Activated naive CD8-positive, alpha-beta T cell treated with anti-CD3 and anti-CD28 coated beads for 36 hours (primary cell): Measurements from ENCODE around the gene PCDHGB6. TPM values are rescaled to one million over a fixed set of nuclear protein-coding genes. Genes with fewer than 3 reads are reported as not detected.

Experiments used
- total RNA-seq, 2 experiments: library from RNA; stranded (reverse); gene quantifications; one replicate each; pipeline ENCODE4 v1.2.3, GENCODE V29; 2021

The PCDHGB6 gene
- total RNA-seq, 2 experiments from 2014 or later = not detected

Other genes starting within 250 kb of the PCDHGB6 start
- gene PCDHB7, start 235.4 kb upstream of the PCDHGB6 start, total RNA-seq = not detected
- not detected for gene PCDHB8, start 230.2 kb upstream of the PCDHGB6 start, total RNA-seq
- gene PCDHB16, start 225.6 kb upstream of the PCDHGB6 start, total RNA-seq = not detected
- not detected for gene PCDHB9, start 220.9 kb upstream of the PCDHGB6 start, total RNA-seq
- gene PCDHB10, start 215.7 kb upstream of the PCDHGB6 start, total RNA-seq = not detected
- not detected for gene PCDHB11, start 208.4 kb upstream of the PCDHGB6 start, total RNA-seq
- not detected for gene PCDHB12, start 199.3 kb upstream of the PCDHGB6 start, total RNA-seq
- gene PCDHB13, start 194.1 kb upstream of the PCDHGB6 start, total RNA-seq = not detected
- not detected for gene PCDHB14, start 184.7 kb upstream of the PCDHGB6 start, total RNA-seq
- gene PCDHB15, start 162.6 kb upstream of the PCDHGB6 start, total RNA-seq = not detected
- gene SLC25A2, start 104.0 kb upstream of the PCDHGB6 start, total RNA-seq = under 1 TPM in 1 of 2 experiments, not detected in 1; 0.21 TPM
- gene TAF7, start 87.2 kb upstream of the PCDHGB6 start, total RNA-seq = 10 to 100 TPM; 60.4 to 60.5 TPM
- not detected for gene PCDHGA1, start 77.5 kb upstream of the PCDHGB6 start, total RNA-seq
- not detected for gene PCDHGA2, start 69.3 kb upstream of the PCDHGB6 start, total RNA-seq
- gene PCDHGA3, start 64.2 kb upstream of the PCDHGB6 start, total RNA-seq = not detected
- not detected for gene PCDHGB1, start 57.9 kb upstream of the PCDHGB6 start, total RNA-seq
- under 1 TPM in 1 of 2 experiments, not detected in 1; 0.12 TPM for gene PCDHGA4, start 53.0 kb upstream of the PCDHGB6 start, total RNA-seq
- under 1 TPM in 1 of 2 experiments, not detected in 1; 0.10 TPM for gene PCDHGB2, start 48.0 kb upstream of the PCDHGB6 start, total RNA-seq
- under 1 TPM in 1 of 2 experiments, not detected in 1; 0.06 TPM for gene PCDHGA5, start 43.9 kb upstream of the PCDHGB6 start, total RNA-seq
- not detected for gene PCDHGB3, start 37.8 kb upstream of the PCDHGB6 start, total RNA-seq
- under 1 TPM; 0.08 TPM for gene PCDHGA6, start 34.1 kb upstream of the PCDHGB6 start, total RNA-seq
- not detected for gene PCDHGA7, start 25.3 kb upstream of the PCDHGB6 start, total RNA-seq
- gene PCDHGB4, start 20.3 kb upstream of the PCDHGB6 start, total RNA-seq = not detected
- not detected for gene PCDHGA8, start 15.4 kb upstream of the PCDHGB6 start, total RNA-seq
- under 1 TPM; 0.16 to 0.26 TPM for gene PCDHGB5, start 10.1 kb upstream of the PCDHGB6 start, total RNA-seq
- gene PCDHGA9, start 5.2 kb upstream of the PCDHGB6 start, total RNA-seq = not detected
- under 1 TPM in 1 of 2 experiments, not detected in 1; 0.06 TPM for gene PCDHGA10, start 5.0 kb downstream of the PCDHGB6 start, total RNA-seq
- not detected for gene PCDHGB7, start 9.7 kb downstream of the PCDHGB6 start, total RNA-seq
- gene PCDHGA11, start 13.0 kb downstream of the PCDHGB6 start, total RNA-seq = under 1 TPM in 1 of 2 experiments, not detected in 1; 0.06 TPM
- gene PCDHGA12, start 22.5 kb downstream of the PCDHGB6 start, total RNA-seq = under 1 TPM in 1 of 2 experiments, not detected in 1; 0.08 TPM
- gene PCDHGC3, start 67.9 kb downstream of the PCDHGB6 start, total RNA-seq = under 1 TPM in 1 of 2 experiments, not detected in 1; 0.33 TPM
- gene PCDHGC4, start 77.0 kb downstream of the PCDHGB6 start, total RNA-seq = not detected
- not detected for gene PCDHGC5, start 81.1 kb downstream of the PCDHGB6 start, total RNA-seq
- 100 to 1,000 TPM; 214 to 220 TPM for gene DIAPH1, start 211.0 kb downstream of the PCDHGB6 start, total RNA-seq
- gene HDAC3, start 228.8 kb downstream of the PCDHGB6 start, total RNA-seq = 10 to 100 TPM; 83.4 to 84.6 TPM
- 10 to 100 TPM; 26.8 to 27.3 TPM for gene RELL2, start 229.0 kb downstream of the PCDHGB6 start, total RNA-seq
- 10 to 100 TPM; 22.4 to 24.8 TPM for gene FCHSD1, start 243.4 kb downstream of the PCDHGB6 start, total RNA-seq